HUES6 (cell line): ENCODE measurements around the gene MPZL3.

Experiments
- H3K27ac ChIP-seq: 2 replicates; pipeline ENCODE4 v1.7.0; 2013; ENCODE audit warnings: low read depth, mild to moderate bottlenecking, low read length, inconsistent platforms
- H3K27me3 ChIP-seq: 2 replicates; pipeline ENCODE4 v1.6.1; 2013; ENCODE audit warnings: low read length; ENCODE audit not compliant: control insufficient read depth, insufficient read depth
- H3K36me3 ChIP-seq: 2 replicates; pipeline ENCODE4 v1.6.1; 2013; ENCODE audit warnings: low read length; ENCODE audit not compliant: control insufficient read depth, insufficient read depth
- H3K4me1 ChIP-seq: 2 replicates; pipeline ENCODE4 v1.6.1; 2013; ENCODE audit warnings: low read length; ENCODE audit not compliant: control insufficient read depth, insufficient read depth
- H3K4me3 ChIP-seq: 2 replicates; pipeline ENCODE4 v1.5.1; 2013; ENCODE audit warnings: low read depth, low read length
- H3K9ac ChIP-seq: one replicate; pipeline ENCODE4 v1.6.1; 2013; ENCODE audit warnings: mild to moderate bottlenecking, low read length
- H3K9me3 ChIP-seq: 2 replicates; pipeline ENCODE4 v1.6.1; 2013; ENCODE audit warnings: low read depth, low read length; ENCODE audit not compliant: control insufficient read depth, insufficient read depth

MPZL3 gene

DNA sequence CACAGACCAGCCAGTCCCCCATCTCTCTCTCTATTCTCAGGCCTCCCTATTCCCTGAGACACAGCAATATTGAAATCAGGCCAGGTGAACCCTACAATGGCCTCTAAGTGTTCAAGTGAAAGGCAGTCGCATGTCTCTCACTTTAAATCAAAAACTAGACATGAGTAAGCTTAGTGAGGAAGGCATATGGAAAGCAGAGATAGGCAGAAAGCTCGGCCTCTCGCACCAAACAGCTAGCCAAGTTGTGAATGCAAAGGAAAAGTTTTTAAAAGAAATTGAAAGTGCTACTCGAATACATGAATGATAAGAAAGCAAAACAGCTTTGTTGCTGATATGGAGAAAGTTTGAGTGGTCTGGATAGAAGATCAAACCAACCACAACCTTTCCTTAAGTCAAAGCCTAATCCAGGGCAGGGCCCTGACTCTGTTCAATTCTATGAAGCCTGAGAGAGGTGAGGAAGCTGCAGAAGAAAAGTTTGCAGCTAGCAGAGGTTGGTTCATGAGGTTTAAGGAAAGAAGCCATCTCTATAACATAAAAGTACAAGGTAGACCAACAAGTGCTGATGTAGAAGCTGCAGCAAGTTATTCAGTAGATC is 31.7 kb upstream of the MPZL3 start:
- Histone ChIP-seq H3K27me3 (no peaks in the 10 kb centered on the region), H3K27ac (no peak overlapping the region), H3K4me1 (no peaks in the 10 kb centered on the region), H3K4me3 (no peak overlapping the region), H3K9ac (no peak overlapping the region), H3K36me3 (no peaks in the 10 kb centered on the region), H3K9me3 (no peaks in the 10 kb centered on the region)

DNA sequence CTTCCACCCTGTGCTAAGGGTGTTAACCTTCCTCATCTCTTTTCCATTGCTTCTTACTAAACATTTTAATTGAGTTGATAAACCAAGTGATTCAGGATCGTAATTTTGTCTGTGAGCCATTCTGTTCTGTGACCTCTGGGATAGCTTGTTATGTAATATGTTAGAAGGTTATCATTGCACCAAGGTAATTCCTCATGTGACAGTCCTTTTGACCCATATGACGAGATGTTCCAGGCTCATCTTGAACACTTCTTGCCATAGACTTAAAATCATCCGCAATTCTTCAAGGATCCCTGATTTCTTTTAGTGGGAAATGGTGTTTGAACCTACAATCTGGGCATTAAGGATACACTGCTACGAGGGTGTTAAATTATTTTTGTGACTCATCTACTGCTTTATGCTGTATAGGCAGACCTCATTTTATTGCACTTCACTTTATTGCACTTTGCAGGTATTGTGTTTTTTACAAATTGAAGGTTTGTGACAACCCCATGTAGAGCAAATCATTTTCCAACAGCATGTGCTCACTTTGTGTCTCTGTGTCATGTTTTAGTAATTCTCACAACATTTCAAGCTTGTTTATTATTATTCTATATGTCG is 31.0 kb upstream of the MPZL3 start:
- Histone ChIP-seq H3K9ac (no peak overlapping the region), H3K27ac (no peak overlapping the region), H3K27me3 (no peaks in the 10 kb centered on the region), H3K9me3 (no peaks in the 10 kb centered on the region), H3K4me1 (no peaks in the 10 kb centered on the region), H3K36me3 (no peaks in the 10 kb centered on the region), H3K4me3 (no peak overlapping the region)

GRCh38 chr11:118282606-118283005 is 30.4 kb upstream of the MPZL3 start:
- Histone ChIP-seq H3K27ac (no peak overlapping the region), H3K4me1 (no peaks in the 10 kb centered on the region), H3K4me3 (no peak overlapping the region), H3K9ac (no peak overlapping the region), H3K9me3 (no peaks in the 10 kb centered on the region), H3K27me3 (no peaks in the 10 kb centered on the region), H3K36me3 (no peaks in the 10 kb centered on the region)

DNA sequence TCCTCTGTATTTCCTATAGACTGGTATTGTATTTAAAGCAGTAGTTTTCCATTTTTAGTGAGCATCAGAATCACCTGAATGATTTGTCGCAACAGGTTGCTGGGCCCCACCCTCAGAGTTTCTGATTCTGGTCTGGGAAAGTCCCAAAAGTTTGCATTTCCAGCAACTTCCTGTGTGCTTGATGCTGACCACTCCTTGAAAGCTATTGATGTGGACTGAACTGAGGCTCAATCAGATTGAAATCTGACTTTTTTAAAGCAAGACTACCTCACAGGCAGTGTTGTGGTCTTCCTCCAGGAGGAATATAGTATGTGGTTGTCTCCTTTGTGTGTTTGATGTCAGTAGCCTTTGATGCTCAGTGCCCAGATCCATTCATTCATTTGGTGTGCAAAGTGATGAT is 29.1 kb upstream of the MPZL3 start:
- no peaks in the 10 kb centered on the region for H3K36me3 ChIP-seq
- no peak overlapping the region for H3K9ac ChIP-seq
- no peaks in the 10 kb centered on the region for H3K9me3 ChIP-seq
- H3K27ac ChIP-seq, result no peak overlapping the region
- no peaks in the 10 kb centered on the region for H3K27me3 ChIP-seq
- H3K4me1 ChIP-seq, result peaks cover 4% of the 10 kb centered on the region; the same call in 1 of the 2 replicates
- H3K4me3 ChIP-seq, result no peak overlapping the region

DNA sequence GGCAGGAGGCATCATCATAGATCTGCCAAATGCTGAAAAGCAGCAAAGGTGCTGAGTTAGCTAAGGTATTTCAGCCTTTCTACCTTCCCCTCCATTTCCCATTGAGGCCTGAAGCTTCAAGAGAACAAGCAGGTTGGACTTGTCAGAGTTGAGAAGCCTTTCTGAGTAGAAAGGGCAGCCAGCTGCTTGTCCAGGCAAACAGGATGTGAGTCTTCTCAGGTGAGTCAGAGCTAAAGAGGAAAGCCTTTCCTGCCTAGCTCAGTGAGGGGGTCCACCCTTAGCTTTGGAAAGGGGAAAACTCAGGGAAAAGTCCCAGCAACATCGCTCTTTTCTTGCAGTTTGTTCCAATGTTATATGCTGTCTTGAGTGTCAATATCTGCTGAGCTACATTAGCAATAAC is 25.1 kb upstream of the MPZL3 start:
- no peaks in the 10 kb centered on the region for H3K36me3 ChIP-seq
- H3K9me3 ChIP-seq, result no peaks in the 10 kb centered on the region
- H3K27me3 ChIP-seq, result no peaks in the 10 kb centered on the region; the same call in none of the 2 replicates
- no peak overlapping the region for H3K27ac ChIP-seq
- no peak overlapping the region for H3K4me3 ChIP-seq
- no peak overlapping the region for H3K9ac ChIP-seq
- H3K4me1 ChIP-seq, result peaks cover 4% of the 10 kb centered on the region; the same call in 1 of the 2 replicates

DNA sequence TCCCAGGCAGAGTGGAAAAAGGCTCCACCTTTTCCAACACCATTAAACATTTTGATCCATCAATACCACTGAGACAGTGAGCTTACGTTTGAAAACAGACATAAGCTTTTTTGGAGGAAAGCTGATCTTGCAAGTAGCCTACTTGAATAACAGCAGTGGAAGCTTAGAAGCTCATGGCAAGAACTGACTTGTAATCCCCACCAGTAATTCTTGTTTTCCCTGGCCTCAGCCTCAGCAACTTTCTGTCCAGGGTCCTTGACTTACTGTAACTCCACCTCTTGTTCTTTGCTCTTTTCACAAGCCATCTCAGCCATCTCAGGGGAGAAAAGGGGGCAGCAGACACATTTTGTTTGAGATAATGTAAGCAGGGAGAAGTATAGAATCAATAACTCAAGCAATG is 24.3 kb upstream of the MPZL3 start:
- Histone ChIP-seq H3K9me3 (no peaks in the 10 kb centered on the region), H3K36me3 (no peaks in the 10 kb centered on the region), H3K4me1 (peaks cover 4% of the 10 kb centered on the region; the same call in 1 of the 2 replicates), H3K4me3 (no peak overlapping the region), H3K27ac (no peak overlapping the region), H3K9ac (no peak overlapping the region), H3K27me3 (no peaks in the 10 kb centered on the region; the same call in none of the 2 replicates)

DNA sequence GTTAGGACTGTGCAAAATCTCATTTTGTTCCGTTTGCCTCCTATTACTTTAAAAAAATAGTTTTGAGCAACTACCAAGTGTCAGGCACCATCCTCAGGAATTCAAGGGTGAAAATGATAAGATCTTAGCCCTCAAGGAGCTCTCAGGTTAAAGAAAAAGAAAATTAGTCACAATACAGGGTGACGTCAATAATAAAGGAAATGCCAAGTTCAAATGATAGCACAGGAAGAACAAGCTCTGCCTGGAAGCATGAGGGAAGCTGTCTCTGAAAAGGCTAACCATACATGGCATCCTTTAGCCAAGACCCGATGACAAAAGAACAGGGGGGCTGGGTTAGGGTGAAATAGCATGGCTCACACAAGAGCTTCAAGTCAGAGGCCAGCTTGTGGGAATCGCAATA is 23.0 kb upstream of the MPZL3 start:
- Histone ChIP-seq H3K4me1 (peaks cover 4% of the 10 kb centered on the region; the same call in 1 of the 2 replicates), H3K9ac (no peak overlapping the region), H3K9me3 (no peaks in the 10 kb centered on the region), H3K4me3 (no peak overlapping the region), H3K36me3 (no peaks in the 10 kb centered on the region), H3K27ac (no peak overlapping the region), H3K27me3 (no peaks in the 10 kb centered on the region; the same call in none of the 2 replicates)

DNA sequence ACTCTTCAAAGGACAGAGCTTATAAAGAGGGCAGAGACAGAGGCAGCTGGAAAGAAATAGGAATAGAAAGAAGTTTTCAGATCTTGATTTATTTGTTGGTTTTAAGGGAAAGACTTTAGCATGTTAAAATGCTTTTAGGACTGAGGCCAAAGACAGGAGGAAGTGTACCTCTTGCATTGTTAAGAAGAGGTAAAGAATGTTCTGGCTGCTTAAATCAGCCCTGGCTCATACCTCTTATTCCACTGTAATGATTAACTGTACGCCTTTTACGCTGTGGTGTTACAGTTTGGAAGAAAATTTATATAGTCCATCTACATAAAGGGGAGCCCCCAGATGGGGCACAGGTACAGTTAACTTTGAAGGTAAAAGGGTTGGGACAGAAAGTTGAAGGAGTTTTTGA is 22.0 kb upstream of the MPZL3 start:
- H3K4me1 ChIP-seq, result peaks cover 4% of the 10 kb centered on the region; the same call in 1 of the 2 replicates
- H3K9me3 ChIP-seq, result no peaks in the 10 kb centered on the region
- no peaks in the 10 kb centered on the region for H3K36me3 ChIP-seq
- H3K9ac ChIP-seq, result no peak overlapping the region
- H3K4me3 ChIP-seq, result no peak overlapping the region
- H3K27ac ChIP-seq, result no peak overlapping the region
- H3K27me3 ChIP-seq, result peaks cover 6% of the 10 kb centered on the region

GRCh38 chr11:118272001-118272400 is 19.8 kb upstream of the MPZL3 start:
- Histone ChIP-seq H3K27me3 (peaks cover 14% of the 10 kb centered on the region), H3K4me3 (no peak overlapping the region), H3K9ac (no peak overlapping the region), H3K4me1 (0 out of 2 replicates have a peak, but pooled peaks cover under 1% of the 10 kb centered on the region), H3K36me3 (no peaks in the 10 kb centered on the region), H3K9me3 (no peaks in the 10 kb centered on the region), H3K27ac (no peak overlapping the region)

GRCh38 chr11:118267486-118267885 is 15.3 kb upstream of the MPZL3 start:
- no peak overlapping the region for H3K9ac ChIP-seq
- H3K27me3 ChIP-seq, result peaks cover 58% of the 10 kb centered on the region
- peaks cover 33% of the 10 kb centered on the region for H3K4me1 ChIP-seq
- no peaks in the 10 kb centered on the region for H3K9me3 ChIP-seq
- no peaks in the 10 kb centered on the region for H3K36me3 ChIP-seq
- H3K27ac ChIP-seq, result no peak overlapping the region
- H3K4me3 ChIP-seq, result no peak overlapping the region

DNA sequence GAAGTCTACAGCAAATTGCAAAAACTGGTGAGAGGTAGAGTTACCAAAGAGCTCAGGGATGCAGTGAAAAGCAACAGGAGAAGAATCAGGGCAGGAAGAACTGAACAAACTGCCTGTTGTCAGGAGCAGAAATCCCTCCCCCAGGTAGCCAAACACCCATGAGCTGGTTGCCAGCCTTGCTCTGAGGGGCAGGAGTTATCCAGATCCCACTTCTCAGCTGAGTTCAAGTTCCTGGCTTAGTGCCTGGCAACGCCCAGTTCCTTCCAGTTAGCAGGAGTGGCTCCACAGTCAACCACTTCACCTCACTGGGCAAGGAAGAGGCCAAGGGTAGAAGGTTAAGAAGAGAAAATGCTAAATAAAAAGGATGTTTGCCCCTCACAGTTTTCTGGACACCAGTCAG is 13.8 kb upstream of the MPZL3 start:
- Histone ChIP-seq H3K27me3 (peaks cover 69% of the 10 kb centered on the region), H3K27ac (no peak overlapping the region), H3K36me3 (no peaks in the 10 kb centered on the region), H3K9ac (no peak overlapping the region), H3K4me3 (no peak overlapping the region), H3K9me3 (no peaks in the 10 kb centered on the region), H3K4me1 (peaks cover 33% of the 10 kb centered on the region)
